ENCODE data around the gene SGMS2. TPM values are rescaled to one million over a fixed set of nuclear protein-coding genes. Genes with fewer than 3 reads are reported as not detected.

The SGMS2 gene
- total and polyA plus RNA-seq, 5 experiments from 2014 or later: 0.05 TPM; not detected in 4

DNA sequence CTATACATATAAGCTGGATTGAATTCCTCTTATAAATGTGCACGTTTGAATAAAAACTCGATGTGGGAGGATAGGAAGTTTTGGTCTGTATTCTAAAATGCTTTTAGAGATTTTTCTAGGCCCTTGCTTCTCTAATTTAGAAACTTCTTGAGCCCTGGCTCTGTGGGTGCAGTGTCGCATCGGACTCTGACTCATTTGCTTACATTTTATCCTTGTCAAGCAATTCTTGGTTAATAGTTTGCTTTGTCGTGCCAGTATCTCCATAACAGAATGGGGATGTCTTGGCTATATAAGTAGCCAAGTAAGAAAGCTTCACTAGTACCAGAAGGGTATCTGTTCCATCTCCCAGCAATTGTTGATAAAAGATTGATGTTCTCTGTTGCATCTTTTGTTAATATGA lies 10.7 kb downstream of the SGMS2 start:
- no peaks in the 10 kb centered on the region for H3K4me1 Mint-ChIP-seq
- H3K9me3 Mint-ChIP-seq: peaks cover 0 to 1% (median 0%) of the 10 kb centered on the region in 9 donors
- H3K36me3 Mint-ChIP-seq: no peaks in the 10 kb centered on the region
- DNase-seq: no peak
- no peak for ATAC-seq
- POLR2A ChIA-PET: no interaction called here
- peaks cover 3 to 9% (median 8%) of the 10 kb centered on the region in 5 donors for H3K27me3 Mint-ChIP-seq
- no peak overlapping the region for H3K27ac Mint-ChIP-seq
- no peak overlapping the region for H3K4me3 Mint-ChIP-seq

DNA sequence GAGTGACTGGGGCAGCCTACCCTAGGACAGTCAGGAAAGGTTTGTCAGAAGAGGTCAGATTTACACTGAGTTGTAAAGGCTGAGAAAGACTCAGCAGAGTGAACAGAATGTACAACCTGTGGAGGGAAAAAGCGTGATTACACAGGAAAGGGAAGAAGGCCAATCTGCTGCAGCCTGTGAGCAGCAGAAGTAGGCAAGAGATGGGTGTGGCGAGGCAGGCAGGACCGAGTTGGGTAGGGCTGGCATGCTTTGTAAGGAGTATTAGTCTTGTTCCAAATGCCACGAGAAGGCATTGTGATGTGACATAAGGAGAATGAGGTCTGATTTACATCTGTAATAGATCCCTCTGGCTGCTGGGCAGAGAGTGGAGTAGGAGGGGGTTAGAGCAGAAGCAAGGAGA lies 12.6 kb downstream of the SGMS2 start:
- no peak for ATAC-seq
- peaks cover 0 to 7% (median 0%) of the 10 kb centered on the region in 9 donors for H3K9me3 Mint-ChIP-seq
- H3K27me3 Mint-ChIP-seq: peaks cover 2 to 13% (median 9%) of the 10 kb centered on the region in 5 donors
- H3K4me1 Mint-ChIP-seq: no peaks in the 10 kb centered on the region
- POLR2A ChIA-PET: no interaction called here
- no peak overlapping the region for H3K27ac Mint-ChIP-seq
- DNase-seq: no peak
- no peak overlapping the region for H3K4me3 Mint-ChIP-seq
- H3K36me3 Mint-ChIP-seq: no peaks in the 10 kb centered on the region

DNA sequence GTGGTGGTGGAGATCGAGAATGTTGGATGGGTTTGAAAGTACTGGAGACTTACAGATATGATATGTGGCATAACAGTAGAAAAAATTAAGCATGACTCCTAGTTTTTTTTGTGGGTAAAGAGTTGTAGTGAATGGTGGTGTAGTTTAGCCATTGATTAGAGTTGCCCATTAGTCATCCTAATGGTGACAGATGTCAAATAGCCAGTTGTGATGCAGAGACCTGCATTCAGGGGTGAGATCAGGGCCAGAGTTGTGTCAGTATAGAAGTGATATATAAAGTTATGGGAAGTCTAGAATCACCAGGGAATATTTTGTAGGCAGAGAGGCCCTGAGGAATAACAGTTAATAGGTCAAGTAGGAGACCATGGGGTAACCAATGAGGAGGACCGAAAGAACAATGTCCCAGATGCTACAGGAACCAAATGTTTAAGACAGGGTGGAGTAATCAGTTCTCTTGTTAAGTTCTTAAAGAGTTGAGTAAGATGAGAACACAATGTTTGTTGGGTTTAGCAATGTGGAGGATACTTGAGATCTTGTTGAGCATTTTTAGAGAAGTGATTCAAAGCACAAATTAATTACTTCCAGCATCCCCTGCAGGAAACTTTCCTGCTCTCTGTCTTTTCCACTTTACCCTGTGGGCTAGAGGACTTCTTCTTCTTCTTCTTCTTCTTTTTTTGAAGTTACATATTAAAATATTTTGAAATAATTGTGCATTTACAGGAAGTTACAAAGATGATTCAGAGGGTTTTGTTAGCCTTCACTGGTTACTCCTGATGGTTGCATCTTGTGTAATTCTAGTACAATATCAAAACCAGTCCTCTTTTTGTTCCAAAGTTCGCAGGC lies 13.3 kb downstream of the SGMS2 start:
- Mint-ChIP-seq H3K9me3 (peaks cover 0 to 8% (median 0%) of the 10 kb centered on the region in 9 donors), H3K27ac (no peak overlapping the region), H3K4me3 (no peak overlapping the region), H3K27me3 (peaks cover 2 to 13% (median 11%) of the 10 kb centered on the region in 5 donors), H3K36me3 (no peaks in the 10 kb centered on the region), H3K4me1 (no peaks in the 10 kb centered on the region)
- DNase-seq: no peak
- POLR2A ChIA-PET: no interaction called here
- no peak for ATAC-seq

DNA sequence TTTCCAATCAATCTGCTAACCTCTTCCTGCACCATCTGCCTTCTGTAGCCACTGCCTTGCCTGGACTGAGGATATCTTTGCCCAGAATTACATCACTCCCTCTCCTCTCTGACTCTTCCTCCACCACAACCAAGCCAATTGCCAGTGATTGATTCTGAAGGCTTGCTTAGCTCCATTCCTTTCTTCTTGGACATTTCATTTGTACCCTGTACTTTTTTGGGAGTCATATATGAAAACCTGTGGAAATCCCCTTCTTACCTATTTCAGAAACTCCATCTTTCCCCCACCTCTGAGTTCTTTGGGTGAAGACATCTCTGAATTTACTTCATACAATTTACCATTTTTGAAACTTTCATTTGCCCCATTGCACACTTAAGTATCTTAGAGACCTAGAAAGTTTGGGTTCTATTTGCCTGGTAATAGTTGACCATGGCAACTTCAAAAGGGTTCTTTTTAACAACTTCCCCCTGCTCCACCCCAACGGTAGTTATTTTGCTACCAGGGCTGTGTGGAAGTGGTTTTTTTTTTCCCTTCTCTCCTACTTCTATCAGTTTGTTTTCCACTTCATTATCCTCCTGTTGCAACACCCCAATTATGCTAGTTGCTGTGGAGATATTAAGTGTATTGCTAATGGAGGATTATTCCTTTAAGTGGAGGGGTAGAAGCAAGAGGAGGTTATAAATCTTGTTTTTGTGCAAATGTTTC lies 14.3 kb downstream of the SGMS2 start:
- DNase-seq (no peak), ATAC-seq (no peak)
- POLR2A ChIA-PET: no interaction called here
- H3K4me3 Mint-ChIP-seq: no peak overlapping the region
- H3K27ac Mint-ChIP-seq: no peak overlapping the region
- peaks cover 2 to 15% (median 11%) of the 10 kb centered on the region in 5 donors for H3K27me3 Mint-ChIP-seq
- H3K4me1 Mint-ChIP-seq: no peaks in the 10 kb centered on the region
- H3K36me3 Mint-ChIP-seq: no peaks in the 10 kb centered on the region
- H3K9me3 Mint-ChIP-seq: peaks cover 0 to 8% (median 0%) of the 10 kb centered on the region in 9 donors

DNA sequence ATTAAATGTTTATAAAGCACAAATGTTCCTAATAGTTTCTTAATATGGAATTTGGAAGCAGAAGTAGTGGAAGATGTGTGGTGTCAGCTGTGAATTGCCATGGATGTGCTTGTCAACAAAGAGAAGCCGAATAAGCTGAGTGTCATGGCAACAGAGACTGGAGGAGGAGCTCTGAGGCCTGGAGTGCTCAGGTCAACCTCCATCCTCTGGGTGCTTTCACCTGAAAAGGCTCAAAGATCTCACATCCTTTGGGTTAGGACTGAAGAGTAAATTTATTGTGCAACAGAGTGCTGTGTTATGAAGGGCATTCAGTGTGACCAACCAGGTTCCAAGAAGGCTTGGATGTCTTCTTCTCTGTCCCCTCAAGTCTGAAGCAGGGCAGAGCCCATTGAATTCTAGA lies 18.7 kb downstream of the SGMS2 start:
- POLR2A ChIA-PET: no interaction called here
- H3K27me3 Mint-ChIP-seq: peaks cover 7 to 22% (median 12%) of the 10 kb centered on the region in 5 donors
- H3K4me3 Mint-ChIP-seq: no peak overlapping the region
- H3K27ac Mint-ChIP-seq: no peak overlapping the region
- H3K4me1 Mint-ChIP-seq: no peaks in the 10 kb centered on the region
- ATAC-seq (no peak), DNase-seq (no peak)
- H3K36me3 Mint-ChIP-seq: no peaks in the 10 kb centered on the region
- H3K9me3 Mint-ChIP-seq: peaks cover 0 to 9% (median 4%) of the 10 kb centered on the region in 9 donors

DNA sequence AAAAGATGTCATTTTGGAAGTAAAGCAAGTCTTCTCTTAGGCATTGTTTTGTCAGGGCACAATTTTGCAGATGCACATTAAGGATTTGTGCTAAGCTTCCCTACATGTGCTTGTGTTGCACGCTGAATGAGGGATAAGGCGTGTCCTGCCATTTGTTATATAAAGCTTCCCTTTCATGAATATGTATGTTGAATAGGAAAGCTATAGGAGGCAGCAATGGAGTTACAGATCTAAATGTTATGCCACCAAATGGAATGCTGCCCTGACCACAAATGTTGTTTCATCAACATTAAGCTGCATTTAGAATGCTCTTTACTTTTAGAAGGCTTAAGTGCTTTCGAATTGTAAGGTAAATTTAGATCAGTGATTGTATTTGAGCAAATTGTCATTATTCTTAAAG lies 20.9 kb downstream of the SGMS2 start:
- POLR2A ChIA-PET: no interaction called here
- peaks cover 0 to 9% (median 4%) of the 10 kb centered on the region in 9 donors for H3K9me3 Mint-ChIP-seq
- H3K27ac Mint-ChIP-seq: no peak overlapping the region
- peaks cover 5 to 15% (median 12%) of the 10 kb centered on the region in 5 donors for H3K27me3 Mint-ChIP-seq
- no peak for ATAC-seq
- H3K36me3 Mint-ChIP-seq: no peaks in the 10 kb centered on the region
- no peak for DNase-seq
- H3K4me3 Mint-ChIP-seq: no peak overlapping the region
- no peaks in the 10 kb centered on the region for H3K4me1 Mint-ChIP-seq

DNA sequence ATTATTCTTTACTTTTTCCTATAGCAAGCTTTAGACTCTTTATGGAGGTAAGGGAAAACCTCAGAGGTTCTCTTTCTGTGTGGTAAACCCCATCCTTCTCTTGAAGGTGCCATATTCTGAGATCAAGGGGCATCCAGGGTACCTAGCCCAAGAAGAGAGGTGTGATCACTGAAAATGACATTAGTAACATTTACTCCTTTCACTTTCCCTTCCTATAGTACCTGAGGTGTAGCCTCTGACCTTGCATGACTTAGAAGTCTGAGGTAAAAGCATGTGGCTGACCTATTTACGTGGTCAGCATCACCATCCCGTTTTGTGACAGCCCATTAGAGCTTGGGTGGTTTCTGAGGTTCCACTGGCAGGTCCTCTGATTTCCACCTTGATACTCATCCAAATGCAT lies 25.7 kb downstream of the SGMS2 start:
- no peak for DNase-seq
- Mint-ChIP-seq H3K9me3 (peaks cover 0 to 9% (median 3%) of the 10 kb centered on the region in 9 donors), H3K27ac (no peak overlapping the region), H3K4me1 (no peaks in the 10 kb centered on the region), H3K4me3 (no peak overlapping the region), H3K36me3 (no peaks in the 10 kb centered on the region), H3K27me3 (peaks cover 5 to 17% (median 13%) of the 10 kb centered on the region in 5 donors)
- POLR2A ChIA-PET: no interaction called here
- no peak for ATAC-seq

DNA sequence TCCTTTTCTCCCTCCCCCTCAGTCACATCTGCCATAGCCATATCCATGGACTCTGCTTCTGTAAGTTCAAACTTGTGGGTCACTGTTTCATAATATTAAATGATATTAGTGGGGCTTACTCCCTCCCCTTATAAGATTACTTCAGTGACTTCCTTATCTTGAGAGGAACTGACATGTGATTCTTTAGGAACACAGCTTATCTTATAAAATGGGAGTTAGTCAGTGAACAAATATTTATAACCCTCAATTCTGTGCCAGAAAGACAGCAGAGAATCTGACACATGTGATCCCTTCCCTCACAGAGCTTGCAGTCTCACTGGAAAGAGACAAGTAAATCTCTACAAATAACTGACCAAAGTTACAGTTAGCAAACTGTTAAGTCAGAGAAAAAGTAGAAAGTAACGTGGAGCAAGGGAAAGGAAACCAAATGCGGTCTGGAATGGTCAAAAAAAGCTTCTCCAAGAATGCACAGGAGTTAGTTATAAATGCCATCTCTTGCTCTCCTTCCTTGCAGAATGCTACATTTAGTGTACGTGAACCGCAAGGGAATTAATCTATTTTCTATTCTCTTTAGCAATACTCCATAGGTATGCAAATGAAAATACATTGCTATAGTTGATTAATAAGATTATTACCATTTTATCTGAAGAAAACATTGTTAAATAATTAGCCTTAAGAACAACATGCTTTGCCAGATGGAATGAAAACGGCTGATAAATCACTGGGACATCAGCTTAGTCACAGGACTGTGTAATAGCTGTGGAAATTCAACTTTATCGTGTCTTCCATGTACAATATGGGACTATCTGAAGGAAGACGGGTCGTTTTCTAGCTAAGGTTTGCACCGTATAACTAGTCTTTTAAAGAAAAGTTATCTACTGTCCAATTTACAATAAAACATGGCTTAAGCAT lies 29.0 kb downstream of the SGMS2 start:
- DNase-seq (no peak), ATAC-seq (no peak)
- POLR2A ChIA-PET: no interaction called here
- no peak overlapping the region for H3K4me3 Mint-ChIP-seq
- no peaks in the 10 kb centered on the region for H3K4me1 Mint-ChIP-seq
- H3K36me3 Mint-ChIP-seq: no peaks in the 10 kb centered on the region
- no peak overlapping the region for H3K27ac Mint-ChIP-seq
- peaks cover 0 to 1% (median 0%) of the 10 kb centered on the region in 9 donors for H3K9me3 Mint-ChIP-seq
- H3K27me3 Mint-ChIP-seq: peaks cover 15 to 45% (median 30%) of the 10 kb centered on the region in 5 donors

DNA sequence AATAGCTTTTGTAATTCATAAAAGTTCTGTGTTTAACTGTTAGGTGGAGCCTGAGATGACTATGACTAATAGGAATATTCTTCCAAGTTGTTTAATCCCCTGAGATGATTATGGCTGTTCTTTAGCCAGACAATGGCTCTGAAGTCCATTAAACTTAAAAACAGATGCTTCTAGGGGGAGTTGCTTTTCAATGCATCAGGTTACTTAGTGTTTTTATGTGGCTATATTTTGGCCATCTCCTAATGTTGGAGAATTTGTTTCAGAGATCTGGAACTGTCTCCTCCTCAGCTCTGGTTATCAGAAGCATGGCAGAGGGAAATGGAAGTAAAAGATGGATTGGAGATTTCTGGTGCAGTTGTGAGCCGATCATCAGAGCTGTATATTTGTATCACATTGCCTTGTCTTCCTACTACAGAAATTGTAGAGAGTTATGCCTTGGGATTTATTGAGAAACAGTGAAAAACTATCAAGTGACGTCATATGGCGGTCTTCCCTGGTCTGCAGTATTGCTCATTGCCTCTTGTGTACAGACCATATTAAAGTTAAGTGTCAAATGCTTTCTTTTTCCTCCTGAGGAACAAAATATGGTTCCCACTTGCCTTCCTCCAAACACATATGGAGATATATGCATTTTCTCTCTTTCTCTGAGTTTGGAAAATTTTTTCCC lies 29.8 kb downstream of the SGMS2 start:
- DNase-seq: no peak
- Mint-ChIP-seq H3K4me3 (no peak overlapping the region), H3K9me3 (peaks cover 0 to 1% (median 0%) of the 10 kb centered on the region in 9 donors), H3K27ac (no peak overlapping the region), H3K27me3 (peaks cover 15 to 47% (median 30%) of the 10 kb centered on the region in 5 donors), H3K4me1 (no peaks in the 10 kb centered on the region), H3K36me3 (no peaks in the 10 kb centered on the region)
- no peak for ATAC-seq
- POLR2A ChIA-PET: no interaction called here

DNA sequence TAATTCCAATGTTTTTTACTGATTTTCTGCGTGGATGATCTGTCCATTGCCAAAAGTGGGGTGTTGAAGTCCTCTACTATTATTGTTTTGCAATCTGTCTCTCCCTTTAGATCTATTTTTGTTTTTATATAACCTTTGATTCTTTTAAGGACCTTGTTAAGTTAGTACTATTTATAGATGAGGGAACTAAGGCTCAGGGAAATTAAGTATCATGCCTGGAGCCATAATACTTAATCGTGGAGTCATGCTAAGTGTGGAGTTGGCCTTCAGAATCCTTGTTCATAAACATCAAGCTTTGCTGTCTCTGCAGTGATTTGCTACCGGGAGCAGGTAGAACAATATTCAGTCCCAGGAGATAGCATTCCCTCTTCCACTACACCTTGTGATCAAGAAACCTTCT lies 31.0 kb downstream of the SGMS2 start:
- H3K9me3 Mint-ChIP-seq: no peaks in the 10 kb centered on the region
- no peak for ATAC-seq

DNA sequence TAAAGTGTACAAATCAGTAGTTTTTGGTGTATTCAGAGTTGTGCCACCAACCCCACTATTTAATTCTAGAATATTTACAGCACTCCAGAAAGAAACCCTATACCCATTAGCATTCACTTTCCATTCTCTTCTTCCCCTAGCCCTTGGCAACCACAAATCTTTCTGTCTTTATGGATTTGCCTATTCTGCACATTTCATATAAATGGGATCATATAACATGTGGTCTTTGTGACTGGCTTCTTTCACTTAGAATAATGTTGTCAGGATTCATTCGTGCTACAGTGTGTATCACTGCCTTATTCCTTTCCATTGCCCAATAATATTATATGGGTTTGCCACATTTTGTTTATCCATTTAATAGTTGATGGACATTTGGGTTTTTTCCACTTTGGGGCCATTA lies 32.2 kb downstream of the SGMS2 start:
- DNase-seq (no peak), ATAC-seq (no peak)
- no peaks in the 10 kb centered on the region for H3K4me1 Mint-ChIP-seq
- H3K27ac Mint-ChIP-seq: peak overlapping the region in 1 of 10 donors; percentile 65
- H3K27me3 Mint-ChIP-seq: peaks cover 15 to 59% (median 35%) of the 10 kb centered on the region in 5 donors
- H3K36me3 Mint-ChIP-seq: no peaks in the 10 kb centered on the region
- no peak overlapping the region for H3K4me3 Mint-ChIP-seq
- no peaks in the 10 kb centered on the region for H3K9me3 Mint-ChIP-seq
- POLR2A ChIA-PET: no interaction called here

More for the DNA sequence above, 31.0 kb downstream of the SGMS2 start:
- no peak for DNase-seq
- H3K36me3 Mint-ChIP-seq: no peaks in the 10 kb centered on the region
- no peak overlapping the region for H3K27ac Mint-ChIP-seq
- H3K4me1 Mint-ChIP-seq: no peaks in the 10 kb centered on the region
- no peak overlapping the region for H3K4me3 Mint-ChIP-seq
- POLR2A ChIA-PET: no interaction called here
- H3K27me3 Mint-ChIP-seq: peaks cover 15 to 59% (median 35%) of the 10 kb centered on the region in 5 donors

DNA sequence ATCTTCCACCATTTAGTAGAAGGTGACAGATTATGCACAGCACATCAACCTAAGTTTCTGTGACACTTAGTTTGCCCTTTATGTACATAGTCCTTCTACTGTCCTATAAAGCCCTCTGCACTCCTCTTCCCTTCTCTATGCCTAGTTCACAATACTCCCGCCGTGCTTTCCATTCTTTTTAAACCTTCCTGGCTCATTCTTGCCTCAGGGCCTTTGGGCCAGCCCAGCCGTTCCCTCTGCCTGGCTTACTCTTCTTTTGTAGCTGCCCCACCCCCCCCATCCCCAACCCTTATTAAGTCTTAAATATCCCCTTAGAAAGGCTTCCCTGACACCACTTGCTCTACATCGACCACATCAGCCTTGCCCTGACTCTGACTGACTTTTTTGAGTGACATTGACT lies 33.0 kb downstream of the SGMS2 start:
- no peak for ATAC-seq
- H3K4me3 Mint-ChIP-seq: no peak overlapping the region
- no peaks in the 10 kb centered on the region for H3K4me1 Mint-ChIP-seq
- no peaks in the 10 kb centered on the region for H3K36me3 Mint-ChIP-seq
- no peak for DNase-seq
- H3K27me3 Mint-ChIP-seq: peaks cover 18 to 64% (median 35%) of the 10 kb centered on the region in 5 donors
- POLR2A ChIA-PET: no interaction called here
- H3K27ac Mint-ChIP-seq: no peak overlapping the region
- H3K9me3 Mint-ChIP-seq: no peaks in the 10 kb centered on the region

Data from naive thymus-derived CD8-positive, alpha-beta T cell (primary cell).